Activated T-cell treated with anti-CD3 and anti-CD28 coated beads, Interleukin-2, amount 50 U/mL, for 24 hours (primary cell): Measurements from ENCODE around the gene RNF112.

Experiments used
- DNase-seq: peaks from one replicate; pipeline ENCODE4 v3.0.0-alpha.2; 2020
- H3K27ac Mint-ChIP-seq: 2 replicates; pipeline ENCODE4 v1.8.0; 2020; ENCODE audit warnings: mild to moderate bottlenecking, mixed read lengths
- H3K27me3 Mint-ChIP-seq: 2 replicates; pipeline ENCODE4 v1.8.0; 2020; ENCODE audit warnings: mixed read lengths
- H3K36me3 Mint-ChIP-seq: 2 replicates; pipeline ENCODE4 v1.8.0; 2020; ENCODE audit warnings: low read depth, mixed read lengths
- H3K4me1 Mint-ChIP-seq: 2 replicates; pipeline ENCODE4 v1.8.0; 2020; ENCODE audit warnings: low read depth, mixed read lengths
- H3K4me3 Mint-ChIP-seq: 2 replicates; pipeline ENCODE4 v1.8.0; 2020; ENCODE audit warnings: mild to moderate bottlenecking, moderate library complexity, mixed read lengths
- H3K9me3 Mint-ChIP-seq: 2 replicates; pipeline ENCODE4 v1.8.0; 2020; ENCODE audit warnings: mixed read lengths

RNF112 gene

DNA sequence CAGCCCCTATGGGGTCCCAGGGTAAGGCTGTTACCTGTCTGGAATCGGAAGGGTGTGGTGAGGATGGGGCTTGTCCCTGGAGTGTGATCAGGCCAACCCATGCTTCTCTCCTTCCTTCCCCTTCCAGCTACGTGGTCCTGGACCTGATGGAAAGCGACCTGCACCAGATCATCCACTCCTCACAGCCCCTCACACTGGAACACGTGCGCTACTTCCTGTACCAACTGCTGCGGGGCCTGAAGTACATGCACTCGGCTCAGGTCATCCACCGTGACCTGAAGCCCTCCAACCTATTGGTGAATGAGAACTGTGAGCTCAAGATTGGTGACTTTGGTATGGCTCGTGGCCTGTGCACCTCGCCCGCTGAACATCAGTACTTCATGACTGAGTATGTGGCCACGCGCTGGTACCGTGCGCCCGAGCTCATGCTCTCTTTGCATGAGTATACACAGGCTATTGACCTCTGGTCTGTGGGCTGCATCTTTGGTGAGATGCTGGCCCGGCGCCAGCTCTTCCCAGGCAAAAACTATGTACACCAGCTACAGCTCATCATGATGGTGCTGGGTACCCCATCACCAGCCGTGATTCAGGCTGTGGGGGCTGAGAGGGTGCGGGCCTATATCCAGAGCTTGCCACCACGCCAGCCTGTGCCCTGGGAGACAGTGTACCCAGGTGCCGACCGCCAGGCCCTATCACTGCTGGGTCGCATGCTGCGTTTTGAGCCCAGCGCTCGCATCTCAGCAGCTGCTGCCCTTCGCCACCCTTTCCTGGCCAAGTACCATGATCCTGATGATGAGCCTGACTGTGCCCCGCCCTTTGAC, 30.3 kb upstream of the RNF112 start:
- H3K9me3 Mint-ChIP-seq = no peaks in the 10 kb centered on the region
- peaks cover 14% of the 10 kb centered on the region for H3K4me1 Mint-ChIP-seq
- no peaks in the 10 kb centered on the region for H3K27me3 Mint-ChIP-seq
- peak; percentile 27 for DNase-seq
- no peak overlapping the region for H3K4me3 Mint-ChIP-seq
- no peak overlapping the region for H3K27ac Mint-ChIP-seq
- peaks cover 54% of the 10 kb centered on the region for H3K36me3 Mint-ChIP-seq

GRCh38 chr17:19381361-19381740, 29.7 kb upstream of the RNF112 start:
- peaks cover 14% of the 10 kb centered on the region for H3K4me1 Mint-ChIP-seq
- no peaks in the 10 kb centered on the region for H3K9me3 Mint-ChIP-seq
- no peak overlapping the region for H3K27ac Mint-ChIP-seq
- no peaks in the 10 kb centered on the region for H3K27me3 Mint-ChIP-seq
- H3K4me3 Mint-ChIP-seq = no peak overlapping the region
- peak; percentile 19 for DNase-seq
- peaks cover 54% of the 10 kb centered on the region for H3K36me3 Mint-ChIP-seq

DNA sequence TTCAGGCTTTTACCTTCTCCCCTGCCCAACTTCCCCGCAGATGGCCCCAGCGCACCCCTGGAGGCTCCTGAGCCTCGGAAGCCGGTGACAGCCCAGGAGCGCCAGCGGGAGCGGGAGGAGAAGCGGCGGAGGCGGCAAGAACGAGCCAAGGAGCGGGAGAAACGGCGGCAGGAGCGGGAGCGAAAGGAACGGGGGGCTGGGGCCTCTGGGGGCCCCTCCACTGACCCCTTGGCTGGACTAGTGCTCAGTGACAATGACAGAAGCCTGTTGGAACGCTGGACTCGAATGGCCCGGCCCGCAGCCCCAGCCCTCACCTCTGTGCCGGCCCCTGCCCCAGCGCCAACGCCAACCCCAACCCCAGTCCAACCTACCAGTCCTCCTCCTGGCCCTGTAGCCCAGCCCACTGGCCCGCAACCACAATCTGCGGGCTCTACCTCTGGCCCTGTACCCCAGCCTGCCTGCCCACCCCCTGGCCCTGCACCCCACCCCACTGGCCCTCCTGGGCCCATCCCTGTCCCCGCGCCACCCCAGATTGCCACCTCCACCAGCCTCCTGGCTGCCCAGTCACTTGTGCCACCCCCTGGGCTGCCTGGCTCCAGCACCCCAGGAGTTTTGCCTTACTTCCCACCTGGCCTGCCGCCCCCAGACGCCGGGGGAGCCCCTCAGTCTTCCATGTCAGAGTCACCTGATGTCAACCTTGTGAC, 29.1 kb upstream of the RNF112 start:
- Mint-ChIP-seq H3K36me3 (peaks cover 54% of the 10 kb centered on the region), H3K27me3 (no peaks in the 10 kb centered on the region), H3K27ac (no peak overlapping the region), H3K9me3 (no peaks in the 10 kb centered on the region), H3K4me1 (peaks cover 14% of the 10 kb centered on the region), H3K4me3 (no peak overlapping the region)
- DNase-seq = peak; percentile 23

DNA sequence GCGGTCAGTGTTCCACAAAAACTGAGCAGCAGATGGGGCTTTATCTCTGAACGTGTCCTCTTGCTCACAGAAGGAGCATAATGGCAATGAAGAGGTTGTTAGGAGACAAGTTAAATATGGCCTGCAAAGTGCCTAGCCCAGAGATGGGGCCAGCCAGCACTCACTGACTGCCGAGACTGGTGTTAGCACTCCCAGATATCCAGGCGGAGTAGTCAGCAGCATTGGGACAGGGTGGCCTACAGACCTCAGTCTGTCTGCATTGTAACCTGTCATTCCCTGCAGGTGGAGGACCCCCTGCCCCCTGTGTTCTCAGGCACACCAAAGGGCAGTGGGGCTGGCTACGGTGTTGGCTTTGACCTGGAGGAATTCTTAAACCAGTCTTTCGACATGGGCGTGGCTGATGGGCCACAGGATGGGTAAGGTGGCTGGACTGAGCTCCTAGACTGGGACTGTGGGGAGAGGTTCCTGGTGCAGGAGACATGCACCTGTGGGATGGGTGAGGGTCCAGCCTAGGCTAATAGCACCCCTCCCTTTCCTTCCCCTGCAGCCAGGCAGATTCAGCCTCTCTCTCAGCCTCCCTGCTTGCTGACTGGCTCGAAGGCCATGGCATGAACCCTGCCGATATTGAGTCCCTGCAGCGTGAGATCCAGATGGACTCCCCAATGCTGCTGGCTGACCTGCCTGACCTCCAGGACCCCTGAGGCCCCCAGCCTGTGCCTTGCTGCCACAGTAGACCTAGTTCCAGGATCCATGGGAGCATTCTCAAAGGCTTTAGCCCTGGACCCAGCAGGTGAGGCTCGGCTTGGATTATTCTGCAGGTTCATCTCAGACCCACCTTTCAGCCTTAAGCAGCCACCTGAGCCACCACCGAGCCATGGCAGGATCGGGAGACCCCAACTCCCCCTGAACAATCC, 28.2 kb upstream of the RNF112 start:
- Mint-ChIP-seq H3K36me3 (peaks cover 49% of the 10 kb centered on the region), H3K4me3 (no peak overlapping the region), H3K9me3 (no peaks in the 10 kb centered on the region), H3K27ac (no peak overlapping the region), H3K4me1 (peaks cover 15% of the 10 kb centered on the region), H3K27me3 (no peaks in the 10 kb centered on the region)
- peak; percentile 11 for DNase-seq

GRCh38 chr17:19383681-19384470, 27.2 kb upstream of the RNF112 start:
- peaks cover 47% of the 10 kb centered on the region for H3K36me3 Mint-ChIP-seq
- no peak overlapping the region for H3K27ac Mint-ChIP-seq
- H3K4me3 Mint-ChIP-seq = no peak overlapping the region
- H3K9me3 Mint-ChIP-seq = no peaks in the 10 kb centered on the region
- H3K27me3 Mint-ChIP-seq = no peaks in the 10 kb centered on the region
- peaks cover 12% of the 10 kb centered on the region for H3K4me1 Mint-ChIP-seq
- DNase-seq = peak; percentile 16

GRCh38 chr17:19384723-19385391, 26.2 kb upstream of the RNF112 start:
- H3K4me1 Mint-ChIP-seq = peaks cover 9% of the 10 kb centered on the region
- no peak overlapping the region for H3K27ac Mint-ChIP-seq
- peaks cover 43% of the 10 kb centered on the region for H3K36me3 Mint-ChIP-seq
- H3K27me3 Mint-ChIP-seq = no peaks in the 10 kb centered on the region
- peak; percentile 23 for DNase-seq
- H3K4me3 Mint-ChIP-seq = no peak overlapping the region
- no peaks in the 10 kb centered on the region for H3K9me3 Mint-ChIP-seq

GRCh38 chr17:19385521-19385983, 25.5 kb upstream of the RNF112 start:
- peaks cover 9% of the 10 kb centered on the region for H3K4me1 Mint-ChIP-seq
- peak; percentile 22 for DNase-seq
- H3K4me3 Mint-ChIP-seq = no peak overlapping the region
- H3K27ac Mint-ChIP-seq = no peak overlapping the region
- H3K36me3 Mint-ChIP-seq = peaks cover 36% of the 10 kb centered on the region
- H3K9me3 Mint-ChIP-seq = no peaks in the 10 kb centered on the region
- no peaks in the 10 kb centered on the region for H3K27me3 Mint-ChIP-seq

DNA sequence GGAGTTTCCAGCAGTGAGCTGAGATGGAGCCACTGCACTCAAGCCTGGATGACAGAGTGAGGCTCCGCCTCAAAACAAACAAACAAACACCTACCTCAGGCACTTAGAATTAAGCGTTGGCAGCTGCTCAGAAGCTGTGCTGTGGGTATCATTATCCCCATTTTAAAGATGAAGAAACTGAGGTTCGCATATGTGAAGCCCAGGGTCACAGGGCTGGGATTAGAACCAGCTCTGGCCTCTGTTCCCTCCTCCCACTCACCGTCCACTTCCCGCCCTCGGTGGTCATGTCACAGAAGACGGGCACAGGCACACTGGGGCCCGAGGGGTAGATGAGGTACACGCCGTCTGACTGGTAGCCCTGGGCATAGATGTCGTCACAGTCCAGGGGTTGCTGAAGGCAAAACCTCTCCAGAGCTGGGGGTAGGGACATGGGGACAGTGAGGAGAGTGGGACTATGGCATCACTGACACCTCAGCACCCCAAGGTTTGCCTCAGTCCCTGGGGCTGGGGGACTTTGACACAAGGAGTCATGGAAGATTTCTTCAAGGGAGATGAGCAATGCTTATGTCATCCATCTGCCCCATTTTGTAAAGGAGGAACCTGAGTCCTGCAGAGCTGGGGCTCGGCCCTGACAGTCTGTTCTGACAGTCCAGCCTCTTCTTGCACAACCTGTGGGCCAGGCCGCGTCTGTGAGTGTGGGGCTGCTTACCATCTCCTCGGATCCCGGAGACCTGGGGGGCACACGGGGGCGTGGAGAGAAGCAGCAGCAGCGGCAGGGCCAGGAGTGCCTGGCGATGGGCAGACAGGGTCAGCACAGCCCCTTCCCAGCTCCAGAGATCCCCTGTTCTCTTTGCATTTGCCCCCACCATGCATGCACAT, 24.7 kb upstream of the RNF112 start:
- DNase-seq = peak; percentile 32
- peaks cover 9% of the 10 kb centered on the region for H3K4me1 Mint-ChIP-seq
- no peaks in the 10 kb centered on the region for H3K9me3 Mint-ChIP-seq
- no peaks in the 10 kb centered on the region for H3K27me3 Mint-ChIP-seq
- no peak overlapping the region for H3K27ac Mint-ChIP-seq
- no peak overlapping the region for H3K4me3 Mint-ChIP-seq
- peaks cover 29% of the 10 kb centered on the region for H3K36me3 Mint-ChIP-seq

DNA sequence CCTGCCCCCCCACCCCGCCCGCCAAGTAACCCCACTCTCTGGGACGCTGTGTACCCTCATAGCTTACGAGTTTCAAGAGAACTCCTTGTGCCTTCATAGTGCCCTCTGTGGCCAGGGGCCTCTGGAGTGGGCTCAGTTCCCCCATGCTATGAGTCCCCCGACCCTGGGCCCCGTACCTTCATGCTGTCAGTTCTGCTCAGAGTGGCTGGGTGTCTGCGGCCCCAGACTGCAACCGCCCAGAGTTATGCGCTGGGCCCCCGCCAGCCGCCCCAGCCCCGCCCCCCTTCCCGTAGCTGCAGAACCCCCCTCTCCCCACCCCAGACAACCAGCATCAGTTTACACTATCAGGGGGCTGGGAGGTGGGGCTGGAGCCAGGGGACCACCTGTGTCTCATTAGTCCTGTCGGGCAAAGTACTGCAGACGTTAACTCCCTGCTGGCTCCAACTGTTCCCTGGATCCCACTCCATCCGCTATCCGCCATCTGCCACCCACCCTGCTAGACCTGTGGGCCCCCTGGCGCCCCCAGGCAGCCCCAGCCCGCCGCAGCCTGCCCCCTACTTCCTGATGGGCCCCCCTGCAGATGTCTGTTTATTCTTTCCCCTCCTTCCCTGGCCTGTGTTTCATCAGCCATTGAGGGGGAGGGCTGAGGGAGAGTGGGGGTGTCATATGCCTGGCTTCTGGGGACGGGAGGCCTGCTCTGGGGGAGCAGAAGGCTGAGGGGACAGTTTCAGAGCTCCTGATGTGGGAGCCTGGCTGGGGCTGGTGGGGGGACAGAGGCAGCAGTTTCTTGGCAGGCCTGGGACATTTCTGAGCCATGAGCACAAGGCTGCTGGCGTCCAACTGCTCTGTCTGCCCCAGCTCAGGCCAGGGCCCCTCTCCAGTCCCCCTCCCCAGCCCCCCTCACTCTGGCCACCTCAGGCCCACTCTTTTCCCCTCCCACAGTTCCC, 23.8 kb upstream of the RNF112 start, which contains the start of gene MFAP4:
MFAP4 (minus strand) TSS at position 217 of the 947 bp plus-strand sequence; CDS start at position 182, 35 bp downstream.
- Mint-ChIP-seq H3K36me3 (peaks cover 24% of the 10 kb centered on the region), H3K27ac (no peak within 1 kb of the TSS), H3K27me3 (no peaks in the 10 kb centered on the region), H3K9me3 (no peaks in the 10 kb centered on the region), H3K4me3 (no peak within 1 kb of the TSS), H3K4me1 (peaks cover 9% of the 10 kb centered on the region)
- DNase-seq = peak; percentile 30

GRCh38 chr17:19387921-19388521, 23.0 kb upstream of the RNF112 start:
- Mint-ChIP-seq H3K27ac (no peak overlapping the region), H3K27me3 (no peaks in the 10 kb centered on the region), H3K4me1 (peaks cover 9% of the 10 kb centered on the region), H3K4me3 (no peak overlapping the region), H3K9me3 (no peaks in the 10 kb centered on the region), H3K36me3 (peaks cover 22% of the 10 kb centered on the region)
- no peak for DNase-seq
